ENCODE results near the gene C11orf24. TPM values are rescaled to one million over a fixed set of nuclear protein-coding genes. Genes with fewer than 3 reads are reported as not detected.

C11orf24 gene
- total and polyA plus RNA-seq, 2 of the 8 experiments (the other 6 are each of a cell fraction or from before 2014, with no cell fraction given): 45.4 to 51.7 TPM

DNA sequence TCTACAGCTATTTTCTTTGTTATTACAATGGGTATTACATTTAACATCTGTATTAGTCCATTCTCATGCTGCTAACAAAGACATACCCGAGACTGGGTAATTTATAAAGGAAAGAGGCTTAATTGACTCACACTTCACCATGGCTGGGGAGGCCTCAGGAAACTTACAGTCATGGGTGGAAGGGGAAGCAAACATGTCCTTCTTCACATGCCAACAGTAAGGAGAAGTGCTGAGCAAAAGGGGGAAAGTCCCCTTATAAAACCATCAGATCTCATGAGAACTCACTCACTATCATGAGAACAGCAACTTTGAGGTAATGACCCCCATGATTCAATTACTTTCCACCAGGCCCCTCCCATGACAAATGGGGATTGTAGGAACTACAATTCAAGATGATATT, 42.2 kb downstream of the C11orf24 start (continued):
- TF ChIP-seq CTCF (IDR thresholded peaks at IDR 0.05; ENCODE audit: control extremely low read depth in 1 of 3, insufficient read depth in 1 of 3, low read depth in 1 of 3, low read length in 3 of 3) (no peak), PHF8 (conservative IDR thresholded peaks at IDR 0.05; ENCODE audit: low read depth, low read length) (no peak)
